Measurements from ENCODE around the gene MPV17L2. TPM values are rescaled to one million over a fixed set of nuclear protein-coding genes. Genes with fewer than 3 reads are reported as not detected.

The MPV17L2 gene
- total and polyA plus RNA-seq, 10 of the 15 experiments (the other 5 are each of a cell fraction or from before 2014, with no cell fraction given), result 5.1 to 57.2 (median 22.9) TPM

GRCh38 chr19:18233224-18233825, 40.3 kb downstream of the MPV17L2 start:
- Histone ChIP-seq H4K20me1 (ENCODE audit: control insufficient read depth, insufficient read depth) (no peaks in the 10 kb centered on the region), H3K4me2 (ENCODE audit: control insufficient read depth, insufficient read depth) (no peak overlapping the region), H3K36me3 (ENCODE audit: control insufficient read depth in 2 of 2, insufficient read depth in 2 of 2, low read length in 1 of 2) (no peaks in the 10 kb centered on the region), H2AFZ (ENCODE audit: control insufficient read depth, low read depth, low read length) (no peak overlapping the region), H3K9ac (ENCODE audit: control insufficient read depth, insufficient read depth, low read length) (no peak overlapping the region), H3K4me3 (no peak overlapping the region), H3K27ac (ENCODE audit: control insufficient read depth, insufficient read depth) (no peak overlapping the region), H3K4me1 (ENCODE audit: control insufficient read depth, insufficient read depth, low read length) (no peaks in the 10 kb centered on the region), H3K9me3 (replicated peaks; ENCODE audit: control insufficient read depth, insufficient read depth, low read length) (no peaks in the 10 kb centered on the region; the same call in 2 of the 3 replicates), H3K27me3 (replicated peaks in 1 of 2; ENCODE audit: control insufficient read depth in 2 of 2, insufficient read depth in 2 of 2, low read length in 1 of 2) (no peaks in the 10 kb centered on the region; a peak in 2 of 4 replicates), H3K79me2 (ENCODE audit: control insufficient read depth, insufficient read depth, low read length) (no peaks in the 10 kb centered on the region)
- ChIA-PET RAD21 (ENCODE audit: unreplicated experiment) (no interaction called here), SMC1A (ENCODE audit: uncharacterized antibody, unreplicated experiment) (interaction anchor here (1.7 to 2.2 kb wide), 2 partner anchors 46 to 95 kb away, joined by 4 to 6 read pairs; no protein-coding TSS in a partner anchor), CTCF (interaction anchor here (0.6 to 1.4 kb wide), 4 partner anchors 11 to 95 kb away, joined by 3 to 4 read pairs (median 3); no protein-coding TSS in a partner anchor), POLR2A (interaction anchor here (2.2 kb wide), 1 partner anchor 9 kb away, joined by 5 read pairs; no protein-coding TSS in a partner anchor)
- 48% methylated on average over 37 of the region's 37 CpGs for WGBS (ENCODE audit: insufficient coverage, insufficient replicate concordance, low lambda C conversion rate, missing lambda C conversion rate)
- FAIRE-seq (no peak), DNase-seq (ENCODE audit: low read depth, low spot score) (no peak), ATAC-seq (peak; percentile 47; the same call in 2 of the 3 replicates)
- BruUV-seq (replicated peaks), result no TSS peak
- in situ Hi-C loops (cut with MboI) (no loop called here), intact Hi-C loops (cut with micrococcal nuclease; ENCODE audit: unreplicated experiment) (no loop called here)
- TF ChIP-seq E4F1 (IDR thresholded peaks at IDR 0.05; ENCODE audit: borderline replicate concordance, partially characterized antibody) (no peak), TCF12 (IDR thresholded peaks at IDR 0.05; ENCODE audit: low read depth, low read length) (0 out of 2 replicates have a peak, but pooled peaks have one; percentile 26), IRF3 (IDR thresholded peaks at IDR 0.05) (no peak), SIN3A (IDR thresholded peaks at IDR 0.05; ENCODE audit: low read depth, low read length) (peak; percentile 62; the same call in 1 of the 2 replicates), ZBTB40 (IDR thresholded peaks at IDR 0.05; ENCODE audit: borderline replicate concordance) (0 out of 2 replicates have a peak, but pooled peaks have one; percentile 19), REST (IDR thresholded peaks at IDR 0.05; ENCODE audit: low read depth, low read length) (peak; percentile 93)

Data from GM12878 (cell line).